Measurements from ENCODE around the gene ZDHHC8.

Gene ZDHHC8

GRCh38 chr22:20131597-20131858 is at the start of gene ZDHHC8:
ZDHHC8 (plus strand) TSS chr22:20131804; CDS start chr22:20131948, 144 bp downstream.
- DNase-seq (ENCODE audit: low spot score) (no peak), FAIRE-seq (no peak)

GRCh38 chr22:20083157-20083890 is 48.3 kb upstream of the ZDHHC8 start:
- no peak for DNase-seq (ENCODE audit: low spot score)
- FAIRE-seq = no peak

- no peak for FAIRE-seq
- no peak for DNase-seq (ENCODE audit: low spot score)
Observed at GRCh38 chr22:20083891-20084546, 47.6 kb upstream of the ZDHHC8 start.

- DNase-seq (ENCODE audit: low spot score) (no peak), FAIRE-seq (no peak)
Observed at GRCh38 chr22:20084547-20085413, 46.8 kb upstream of the ZDHHC8 start.

GRCh38 chr22:20085651-20086050 is 46.0 kb upstream of the ZDHHC8 start:
- DNase-seq (ENCODE audit: low spot score) (no peak), FAIRE-seq (no peak)

GRCh38 chr22:20086101-20086599 is 45.5 kb upstream of the ZDHHC8 start:
- no peak for FAIRE-seq
- no peak for DNase-seq (ENCODE audit: low spot score)

- no peak for DNase-seq (ENCODE audit: low spot score)
- FAIRE-seq = no peak
Observed at GRCh38 chr22:20086763-20087162, 44.8 kb upstream of the ZDHHC8 start.

- no peak for DNase-seq (ENCODE audit: low spot score)
- FAIRE-seq = no peak
Observed at GRCh38 chr22:20087319-20088262, 44.0 kb upstream of the ZDHHC8 start.

- FAIRE-seq (no peak), DNase-seq (ENCODE audit: low spot score) (no peak)
Observed at GRCh38 chr22:20088263-20088648, 43.3 kb upstream of the ZDHHC8 start.

GRCh38 chr22:20089226-20089976 is 42.2 kb upstream of the ZDHHC8 start:
- DNase-seq (ENCODE audit: low spot score) (no peak), FAIRE-seq (no peak)

- no peak for DNase-seq (ENCODE audit: low spot score)
- FAIRE-seq = no peak
Observed at GRCh38 chr22:20089977-20090729, 41.5 kb upstream of the ZDHHC8 start.

- no peak for FAIRE-seq
- DNase-seq (ENCODE audit: low spot score) = no peak
Observed at GRCh38 chr22:20090730-20091240, 40.8 kb upstream of the ZDHHC8 start.

GRCh38 chr22:20091690-20092476 is 39.7 kb upstream of the ZDHHC8 start:
- no peak for FAIRE-seq
- DNase-seq (ENCODE audit: low spot score) = no peak

- FAIRE-seq = no peak
- DNase-seq (ENCODE audit: low spot score) = no peak
Observed at GRCh38 chr22:20092477-20092854, 39.1 kb upstream of the ZDHHC8 start.

- FAIRE-seq (no peak), DNase-seq (ENCODE audit: low spot score) (no peak)
Observed at GRCh38 chr22:20093418-20094196, 38.0 kb upstream of the ZDHHC8 start.

GRCh38 chr22:20094197-20094807 is 37.3 kb upstream of the ZDHHC8 start:
- FAIRE-seq = no peak
- no peak for DNase-seq (ENCODE audit: low spot score)

GRCh38 chr22:20095521-20095920 is 36.1 kb upstream of the ZDHHC8 start:
- FAIRE-seq (no peak), DNase-seq (ENCODE audit: low spot score) (no peak)
